HCT116 (cell line): ENCODE results near the gene SUCLG2. TPM values are rescaled to one million over a fixed set of nuclear protein-coding genes. Genes with fewer than 3 reads are reported as not detected.

ENCODE experiments used
- ATAC-seq: fragments of 200-7000 bp; cut with Tn5 transposase; 2 replicates; pipeline ENCODE4 v1.9.1; 2020; ENCODE audit warnings: mild to moderate bottlenecking, moderate library complexity
- BruUV-seq: library from RNA; stranded (reverse); fragments of 400-500 nt; replicated peaks from 2 replicates; lab custom pipeline; 2021; lab: Mats Ljungman, UMichigan
- CTCF ChIA-PET: fragments of 300-600 bp; sonication (Branson Sonifier 250); formaldehyde crosslinking; loops from one replicate; lab custom pipeline; 2021; ENCODE audit warnings: antibody characterized with exemption; lab: Charles Lee
- POLR2A ChIA-PET: fragments of 300-600, 350-600 bp; sonication (Branson Sonifier 250); formaldehyde crosslinking; loops from one replicate; lab custom pipeline; 2021; ENCODE audit warnings: antibody characterized with exemption; lab: Charles Lee
- RAD21 ChIA-PET, 2 experiments: fragments of 300-600 bp; sonication (Branson Sonifier 250); formaldehyde crosslinking; loops; one replicate each; lab custom pipeline; 2023; ENCODE audit warnings: low total read pairs in 2 of 2; ENCODE audit not compliant: uncharacterized antibody in 2 of 2, unreplicated experiment in 2 of 2, low non-redundant PET in 1 of 2; lab: Charles Lee
- DNase-seq: peaks from one replicate; pipeline ENCODE4 v3.0.0-alpha.2; 2010; ENCODE audit warnings: low read depth, low spot score
- H2AFZ ChIP-seq: fragments of 200-600 bp; shearing (Covaris generic), sonication (generic); 2 replicates; pipeline ENCODE4 v1.6.1; 2017; ENCODE audit warnings: low read depth, mixed run types, mixed read lengths, antibody characterized with exemption, low read length; ENCODE audit not compliant: poor library complexity, severe bottlenecking
- H3K27ac ChIP-seq: 2 replicates; pipeline ENCODE4 v1.5.1; 2012; ENCODE audit warnings: low read depth, low read length
- H3K27me3 ChIP-seq: fragments of 200-600 bp; sonication (generic); 2 replicates; pipeline ENCODE4 v1.6.1; 2016; ENCODE audit warnings: mixed run types, low read length, mixed read lengths; ENCODE audit not compliant: insufficient read depth
- H3K36me3 ChIP-seq, 2 experiments: fragments of 200-500 bp in 1 of 2; fragments of 200-600 bp in 1 of 2; sonication (Bioruptor generic) in 1 of 2; sonication (generic) in 1 of 2; 2 replicates each; pipeline versions ENCODE4 v1.5.1 to v1.6.1; 2014 to 2016; ENCODE audit warnings: low read length in 2 of 2, inconsistent platforms in 1 of 2, mixed read lengths in 1 of 2, mixed run types in 1 of 2; ENCODE audit not compliant: insufficient read depth in 2 of 2, control insufficient read depth in 1 of 2
- H3K4me1 ChIP-seq, 2 experiments: fragments of 200-600 bp in 1 of 2; sonication (generic) in 1 of 2; 2 replicates each; pipeline versions ENCODE4 v1.5.1 to v1.6.1; 2012 to 2017; ENCODE audit warnings: low read length in 2 of 2, inconsistent platforms in 1 of 2, mild to moderate bottlenecking in 1 of 2, mixed read lengths in 1 of 2, mixed run types in 1 of 2, moderate library complexity in 1 of 2; ENCODE audit not compliant: insufficient read depth in 2 of 2, control insufficient read depth in 1 of 2
- H3K4me2 ChIP-seq: fragments of 200-600 bp; sonication (generic); 2 replicates; pipeline ENCODE4 v1.6.1; 2017; ENCODE audit warnings: mixed run types, low read length, mixed read lengths
- H3K4me3 ChIP-seq, 2 experiments: fragments of 200-600 bp in 1 of 2; sonication (generic) in 1 of 2; replicated peaks in 1 of 2; 2 replicates each; pipeline ENCODE4 v1.5.1; 2011 to 2016; ENCODE audit warnings: low read length in 2 of 2, control low read depth in 1 of 2, low read depth in 1 of 2, mild to moderate bottlenecking in 1 of 2, mixed read lengths in 1 of 2, mixed run types in 1 of 2
- H3K79me2 ChIP-seq: fragments of 200-600 bp; sonication (generic); 2 replicates; pipeline ENCODE4 v1.6.1; 2017; ENCODE audit warnings: mild to moderate bottlenecking, mixed run types, low read length, moderate library complexity, mixed read lengths; ENCODE audit not compliant: insufficient read depth
- H3K9ac ChIP-seq: fragments of 200-600 bp; sonication (generic); 2 replicates; pipeline ENCODE4 v1.6.1; 2016; ENCODE audit warnings: low read length, mixed read lengths
- H3K9me2 ChIP-seq: fragments of 200-600 bp; sonication (generic), shearing (Covaris generic); 2 replicates; pipeline ENCODE4 v1.6.1; 2017; ENCODE audit warnings: mixed run types, mild to moderate bottlenecking, moderate library complexity; ENCODE audit not compliant: insufficient read depth
- H3K9me3 ChIP-seq, 2 experiments: fragments of 200-500 bp in 1 of 2; fragments of 200-600 bp in 1 of 2; sonication (Bioruptor generic) in 1 of 2; sonication (generic) in 1 of 2; 2 replicates each; pipeline ENCODE4 v1.6.1; 2014 to 2017; ENCODE audit warnings: low read length in 2 of 2, mixed read lengths in 2 of 2, inconsistent platforms in 1 of 2, low read depth in 1 of 2, mild to moderate bottlenecking in 1 of 2, mixed run types in 1 of 2, moderate library complexity in 1 of 2; ENCODE audit not compliant: control insufficient read depth in 1 of 2, insufficient read depth in 1 of 2
- H4K20me1 ChIP-seq: fragments of 200-600 bp; sonication (generic), shearing (Covaris generic); 2 replicates; pipeline ENCODE4 v1.6.1; 2017; ENCODE audit warnings: mixed run types, mild to moderate bottlenecking, moderate library complexity; ENCODE audit not compliant: insufficient read depth
- ATF3 ChIP-seq: IDR thresholded peaks from 2 replicates; pipeline ENCODE4 v1.6.1; 2012
- CEBPB ChIP-seq: IDR thresholded peaks from 2 replicates; pipeline ENCODE4 v1.6.1; 2012; ENCODE audit warnings: low read depth
- EZH2 ChIP-seq: fragments of 200-600 bp; sonication (generic); IDR thresholded peaks from 2 replicates; pipeline ENCODE4 v1.6.1; 2017; ENCODE audit warnings: antibody characterized with exemption, mixed run types
- EZH2phosphoT487 ChIP-seq: fragments of 200-600 bp; IDR thresholded peaks from 2 replicates; pipeline ENCODE4 v1.6.1; 2018; ENCODE audit warnings: antibody characterized with exemption, borderline replicate concordance
- JUND ChIP-seq: IDR thresholded peaks from 2 replicates; pipeline ENCODE4 v1.6.1; 2012
- POLR2A ChIP-seq: IDR thresholded peaks from 2 replicates; pipeline ENCODE4 v1.7.0; 2011; ENCODE audit warnings: borderline replicate concordance; ENCODE audit not compliant: insufficient read depth, insufficient read length; ENCODE audit errors: extremely low read depth
- POLR2AphosphoS5 ChIP-seq: IDR thresholded peaks from 2 replicates; pipeline ENCODE4 v1.6.1; 2011; ENCODE audit warnings: mild to moderate bottlenecking, low read depth, low read length, moderate library complexity
- RAD21 ChIP-seq: IDR thresholded peaks from 2 replicates; pipeline ENCODE4 v1.6.1; 2012; ENCODE audit warnings: low read depth, mild to moderate bottlenecking
- TCF7L2 ChIP-seq: IDR thresholded peaks from 2 replicates; pipeline ENCODE4 v1.7.0; 2011; ENCODE audit warnings: borderline replicate concordance, inconsistent platforms; ENCODE audit not compliant: insufficient read depth, insufficient read length; ENCODE audit errors: extremely low read depth
- YY1 ChIP-seq: IDR thresholded peaks from 2 replicates; pipeline ENCODE4 v1.6.1; 2011; ENCODE audit warnings: low read length, low read depth, moderate library complexity, mild to moderate bottlenecking; ENCODE audit not compliant: insufficient replicate concordance; ENCODE audit errors: extremely low read depth
- ZNF274 ChIP-seq: fragments of 200-500 bp; sonication (Bioruptor generic); IDR thresholded peaks from 2 replicates; pipeline ENCODE4 v1.6.1; 2014; ENCODE audit warnings: mild to moderate bottlenecking, low read depth, low read length, inconsistent platforms
- intact Hi-C: fragments of 100-400 bp; cut with micrococcal nuclease; formaldehyde crosslinking; loops from 2 replicates; pipeline ENCODE4 v1.10.0; 2022
- total RNA-seq: library from RNA; stranded (reverse); gene quantifications from one replicate; pipeline ENCODE4 v1.2.1, GENCODE V29; 2021; ENCODE audit not compliant: unreplicated experiment
- TF ChIP-seq, protein P1 (sequence below): IDR thresholded peaks from 2 replicates; pipeline ENCODE4 v1.6.1; 2012; ENCODE audit warnings: low read depth

SUCLG2 gene
- total RNA-seq, 1 experiment from 2014 or later = 49.2 TPM

DNA sequence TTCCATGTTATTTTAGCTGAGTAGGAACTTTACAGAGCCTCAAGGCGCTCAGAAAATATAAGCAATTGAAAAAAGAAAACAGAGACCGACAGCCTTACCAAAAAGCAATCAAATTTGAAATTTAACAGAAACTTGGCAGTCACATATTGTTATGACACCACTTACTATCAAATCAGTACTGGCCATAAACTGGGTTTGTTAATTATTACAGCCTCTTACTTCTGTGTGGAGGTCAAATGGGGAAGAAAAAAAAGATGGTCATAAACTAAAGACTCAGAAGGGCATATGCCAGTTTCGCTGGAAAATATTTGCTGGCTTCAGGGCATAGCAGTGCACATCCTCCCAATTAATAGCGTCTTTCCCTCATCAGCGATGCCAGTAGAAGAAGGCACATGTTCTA is 45.5 kb upstream of the SUCLG2 start:
- H3K4me2 ChIP-seq = no peak overlapping the region
- ATAC-seq = no peak
- DNase-seq = no peak
- no peak overlapping the region for H3K9ac ChIP-seq
- CTCF ChIA-PET = no interaction called here
- H2AFZ ChIP-seq = no peak overlapping the region
- H3K27me3 ChIP-seq = peaks cover 55% of the 10 kb centered on the region
- H3K4me1 ChIP-seq = no peaks in the 10 kb centered on the region
- TF ChIP-seq POLR2AphosphoS5 = no peak
- TF ChIP-seq YY1 = no peak
- TF ChIP-seq ZNF274 = no peak
- intact Hi-C loops = no loop called here
- no peaks in the 10 kb centered on the region for H3K36me3 ChIP-seq
- no peak overlapping the region for H3K4me3 ChIP-seq
- no peak overlapping the region for H3K27ac ChIP-seq
- no peaks in the 10 kb centered on the region for H3K9me2 ChIP-seq
- no peaks in the 10 kb centered on the region for H3K9me3 ChIP-seq
- BruUV-seq = no TSS peak
- POLR2A ChIA-PET = no interaction called here
- no peaks in the 10 kb centered on the region for H3K79me2 ChIP-seq
- no peaks in the 10 kb centered on the region for H4K20me1 ChIP-seq
- RAD21 ChIA-PET = no interaction called here

GRCh38 chr3:67692621-67693020 is 38.2 kb upstream of the SUCLG2 start:
- Histone ChIP-seq H3K4me3 (no peak overlapping the region), H3K36me3 (no peaks in the 10 kb centered on the region), H4K20me1 (no peaks in the 10 kb centered on the region), H3K9me2 (no peaks in the 10 kb centered on the region), H3K4me1 (no peaks in the 10 kb centered on the region)
- POLR2A ChIA-PET = no interaction called here
- no peak for DNase-seq
- BruUV-seq = no TSS peak
- TF ChIP-seq POLR2A (no peak), RAD21 (no peak), TCF7L2 (no peak), YY1 (no peak), JUND (no peak), EZH2phosphoT487 (no peak), ATF3 (no peak), ZNF274 (no peak), POLR2AphosphoS5 (no peak), EZH2 (no peak), CEBPB (no peak)
- TF ChIP-seq, protein P1, sequence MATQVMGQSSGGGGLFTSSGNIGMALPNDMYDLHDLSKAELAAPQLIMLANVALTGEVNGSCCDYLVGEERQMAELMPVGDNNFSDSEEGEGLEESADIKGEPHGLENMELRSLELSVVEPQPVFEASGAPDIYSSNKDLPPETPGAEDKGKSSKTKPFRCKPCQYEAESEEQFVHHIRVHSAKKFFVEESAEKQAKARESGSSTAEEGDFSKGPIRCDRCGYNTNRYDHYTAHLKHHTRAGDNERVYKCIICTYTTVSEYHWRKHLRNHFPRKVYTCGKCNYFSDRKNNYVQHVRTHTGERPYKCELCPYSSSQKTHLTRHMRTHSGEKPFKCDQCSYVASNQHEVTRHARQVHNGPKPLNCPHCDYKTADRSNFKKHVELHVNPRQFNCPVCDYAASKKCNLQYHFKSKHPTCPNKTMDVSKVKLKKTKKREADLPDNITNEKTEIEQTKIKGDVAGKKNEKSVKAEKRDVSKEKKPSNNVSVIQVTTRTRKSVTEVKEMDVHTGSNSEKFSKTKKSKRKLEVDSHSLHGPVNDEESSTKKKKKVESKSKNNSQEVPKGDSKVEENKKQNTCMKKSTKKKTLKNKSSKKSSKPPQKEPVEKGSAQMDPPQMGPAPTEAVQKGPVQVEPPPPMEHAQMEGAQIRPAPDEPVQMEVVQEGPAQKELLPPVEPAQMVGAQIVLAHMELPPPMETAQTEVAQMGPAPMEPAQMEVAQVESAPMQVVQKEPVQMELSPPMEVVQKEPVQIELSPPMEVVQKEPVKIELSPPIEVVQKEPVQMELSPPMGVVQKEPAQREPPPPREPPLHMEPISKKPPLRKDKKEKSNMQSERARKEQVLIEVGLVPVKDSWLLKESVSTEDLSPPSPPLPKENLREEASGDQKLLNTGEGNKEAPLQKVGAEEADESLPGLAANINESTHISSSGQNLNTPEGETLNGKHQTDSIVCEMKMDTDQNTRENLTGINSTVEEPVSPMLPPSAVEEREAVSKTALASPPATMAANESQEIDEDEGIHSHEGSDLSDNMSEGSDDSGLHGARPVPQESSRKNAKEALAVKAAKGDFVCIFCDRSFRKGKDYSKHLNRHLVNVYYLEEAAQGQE = no peak
- TF ChIP-seq, all 23 proteins: peak for 0
- Histone ChIP-seq H3K27ac (no peak overlapping the region), H3K4me2 (no peak overlapping the region), H3K79me2 (no peaks in the 10 kb centered on the region), H3K9ac (no peak overlapping the region), H2AFZ (no peak overlapping the region), H3K27me3 (peaks cover 26% of the 10 kb centered on the region), H3K9me3 (no peaks in the 10 kb centered on the region)
- intact Hi-C loops = no loop called here
- no peak for ATAC-seq
- ChIA-PET CTCF (no interaction called here), RAD21 (no interaction called here)
